Activated naive CD4-positive, alpha-beta T cell treated with anti-CD3 and anti-CD28 coated beads, Interleukin-2, amount 50 U/mL, for 24 hours (primary cell): Measurements from ENCODE around the gene LDLRAD2.
"Not testable (repeated sequence)": the region's sequence is repeated elsewhere in the genome, so short reads cannot be mapped to it uniquely, and the experiment has no call there.

ENCODE experiments used
- H3K27ac Mint-ChIP-seq: one replicate; pipeline ENCODE4 v1.8.0; 2021; ENCODE audit warnings: mild to moderate bottlenecking, mixed read lengths
- H3K27me3 Mint-ChIP-seq: one replicate; pipeline ENCODE4 v1.8.0; 2021; ENCODE audit warnings: mixed read lengths
- H3K36me3 Mint-ChIP-seq: one replicate; pipeline ENCODE4 v1.8.0; 2021; ENCODE audit warnings: mixed read lengths
- H3K4me1 Mint-ChIP-seq: one replicate; pipeline ENCODE4 v1.8.0; 2021; ENCODE audit warnings: mixed read lengths
- H3K4me3 Mint-ChIP-seq: one replicate; pipeline ENCODE4 v1.8.0; 2021; ENCODE audit warnings: mild to moderate bottlenecking, mixed read lengths
- H3K9me3 Mint-ChIP-seq: one replicate; pipeline ENCODE4 v1.8.0; 2021; ENCODE audit warnings: mixed read lengths

LDLRAD2 gene

GRCh38 chr1:21811875-21812305, at the start of gene LDLRAD2:
LDLRAD2 (plus strand) TSS chr1:21812265; CDS start chr1:21812452, 187 bp downstream.
- peaks cover 8% of the 10 kb centered on the region for H3K27me3 Mint-ChIP-seq
- no peaks in the 10 kb centered on the region for H3K36me3 Mint-ChIP-seq
- H3K4me3 Mint-ChIP-seq = no peak within 1 kb of the TSS
- no peak within 1 kb of the TSS for H3K27ac Mint-ChIP-seq
- no peaks in the 10 kb centered on the region for H3K9me3 Mint-ChIP-seq
- H3K4me1 Mint-ChIP-seq = peaks cover 5% of the 10 kb centered on the region

- H3K27ac Mint-ChIP-seq = no peak overlapping the region
- no peaks in the 10 kb centered on the region for H3K27me3 Mint-ChIP-seq
- H3K4me3 Mint-ChIP-seq = no peak overlapping the region
- H3K36me3 Mint-ChIP-seq = peaks cover 1% of the 10 kb centered on the region
- H3K9me3 Mint-ChIP-seq = no peaks in the 10 kb centered on the region
- H3K4me1 Mint-ChIP-seq = peaks cover 64% of the 10 kb centered on the region
These were observed 48.8 kb upstream of the LDLRAD2 start for GRCh38 chr1:21763236-21763635.

- Mint-ChIP-seq H3K9me3 (no peaks in the 10 kb centered on the region), H3K36me3 (peaks cover 3% of the 10 kb centered on the region)
These were observed 48.2 kb upstream of the LDLRAD2 start for GRCh38 chr1:21763694-21764419.

GRCh38 chr1:21764615-21765423, 47.2 kb upstream of the LDLRAD2 start:
- H3K4me3 Mint-ChIP-seq = no peak overlapping the region
- H3K27me3 Mint-ChIP-seq = no peaks in the 10 kb centered on the region

More at GRCh38 chr1:21763694-21764419, 48.2 kb upstream of the LDLRAD2 start:
- no peak overlapping the region for H3K27ac Mint-ChIP-seq
- no peak overlapping the region for H3K4me3 Mint-ChIP-seq
- H3K27me3 Mint-ChIP-seq = no peaks in the 10 kb centered on the region
- H3K4me1 Mint-ChIP-seq = peaks cover 69% of the 10 kb centered on the region

GRCh38 chr1:21766210-21766609, 45.9 kb upstream of the LDLRAD2 start:
- peaks cover 9% of the 10 kb centered on the region for H3K36me3 Mint-ChIP-seq
- no peak overlapping the region for H3K4me3 Mint-ChIP-seq
- H3K27ac Mint-ChIP-seq = peak overlapping the region; percentile 53
- H3K9me3 Mint-ChIP-seq = no peaks in the 10 kb centered on the region
- peaks cover 70% of the 10 kb centered on the region for H3K4me1 Mint-ChIP-seq
- H3K27me3 Mint-ChIP-seq = no peaks in the 10 kb centered on the region

More at GRCh38 chr1:21764615-21765423, 47.2 kb upstream of the LDLRAD2 start:
- H3K27ac Mint-ChIP-seq = no peak overlapping the region
- H3K4me1 Mint-ChIP-seq = peaks cover 69% of the 10 kb centered on the region
- H3K9me3 Mint-ChIP-seq = no peaks in the 10 kb centered on the region
- H3K36me3 Mint-ChIP-seq = peaks cover 6% of the 10 kb centered on the region

- peaks cover 66% of the 10 kb centered on the region for H3K4me1 Mint-ChIP-seq
- H3K27me3 Mint-ChIP-seq, H3K36me3 Mint-ChIP-seq, H3K9me3 Mint-ChIP-seq, H3K27ac Mint-ChIP-seq, H3K4me3 Mint-ChIP-seq: not testable (repeated sequence)
These were observed 45.0 kb upstream of the LDLRAD2 start for GRCh38 chr1:21767106-21767505.

- Mint-ChIP-seq H3K36me3 (peaks cover 8% of the 10 kb centered on the region), H3K9me3 (no peaks in the 10 kb centered on the region), H3K4me1 (peaks cover 60% of the 10 kb centered on the region), H3K27me3 (no peaks in the 10 kb centered on the region), H3K4me3 (no peak overlapping the region), H3K27ac (peak overlapping the region; percentile 84)
These were observed 41.9 kb upstream of the LDLRAD2 start for GRCh38 chr1:21770201-21770600.

GRCh38 chr1:21770602-21771001, 41.5 kb upstream of the LDLRAD2 start:
- not testable (repeated sequence) for H3K27me3 Mint-ChIP-seq, H3K36me3 Mint-ChIP-seq, H3K4me3 Mint-ChIP-seq, H3K9me3 Mint-ChIP-seq, H3K27ac Mint-ChIP-seq
- H3K4me1 Mint-ChIP-seq = peaks cover 60% of the 10 kb centered on the region

- H3K4me3 Mint-ChIP-seq, H3K27ac Mint-ChIP-seq, H3K36me3 Mint-ChIP-seq, H3K9me3 Mint-ChIP-seq, H3K27me3 Mint-ChIP-seq: not testable (repeated sequence)
- peaks cover 59% of the 10 kb centered on the region for H3K4me1 Mint-ChIP-seq
These were observed 40.4 kb upstream of the LDLRAD2 start for GRCh38 chr1:21771672-21772071.

- Mint-ChIP-seq H3K27me3 (no peaks in the 10 kb centered on the region), H3K4me3 (peak overlapping the region; percentile 40), H3K27ac (peak overlapping the region; percentile 26), H3K36me3 (peaks cover 12% of the 10 kb centered on the region), H3K4me1 (peaks cover 64% of the 10 kb centered on the region), H3K9me3 (no peaks in the 10 kb centered on the region)
These were observed 38.5 kb upstream of the LDLRAD2 start for GRCh38 chr1:21773585-21773984.

GRCh38 chr1:21774835-21775549, 37.1 kb upstream of the LDLRAD2 start:
- H3K27ac Mint-ChIP-seq = peak overlapping the region; percentile 25
- H3K9me3 Mint-ChIP-seq = no peaks in the 10 kb centered on the region
- H3K36me3 Mint-ChIP-seq = peaks cover 7% of the 10 kb centered on the region
- peaks cover 60% of the 10 kb centered on the region for H3K4me1 Mint-ChIP-seq
- no peaks in the 10 kb centered on the region for H3K27me3 Mint-ChIP-seq
- no peak overlapping the region for H3K4me3 Mint-ChIP-seq

GRCh38 chr1:21775550-21775914, 36.5 kb upstream of the LDLRAD2 start:
- no peaks in the 10 kb centered on the region for H3K9me3 Mint-ChIP-seq
- peaks cover 6% of the 10 kb centered on the region for H3K36me3 Mint-ChIP-seq
- no peaks in the 10 kb centered on the region for H3K27me3 Mint-ChIP-seq
- H3K27ac Mint-ChIP-seq = peak overlapping the region; percentile 25
- H3K4me1 Mint-ChIP-seq = peaks cover 61% of the 10 kb centered on the region
- H3K4me3 Mint-ChIP-seq = no peak overlapping the region

GRCh38 chr1:21775985-21776562, 36.0 kb upstream of the LDLRAD2 start:
- Mint-ChIP-seq H3K4me1 (peaks cover 62% of the 10 kb centered on the region), H3K9me3 (no peaks in the 10 kb centered on the region), H3K36me3 (peaks cover 6% of the 10 kb centered on the region), H3K4me3 (no peak overlapping the region), H3K27ac (peak overlapping the region; percentile 25), H3K27me3 (no peaks in the 10 kb centered on the region)

- Mint-ChIP-seq H3K4me1 (peaks cover 67% of the 10 kb centered on the region), H3K27ac (peak overlapping the region; percentile 82)
- not testable (repeated sequence) for H3K36me3 Mint-ChIP-seq, H3K4me3 Mint-ChIP-seq, H3K27me3 Mint-ChIP-seq, H3K9me3 Mint-ChIP-seq
These were observed 35.1 kb upstream of the LDLRAD2 start for GRCh38 chr1:21776925-21777324.

GRCh38 chr1:21778405-21778727, 33.7 kb upstream of the LDLRAD2 start:
- Mint-ChIP-seq H3K27me3 (no peaks in the 10 kb centered on the region), H3K36me3 (peaks cover 6% of the 10 kb centered on the region), H3K4me3 (peak overlapping the region; percentile 31), H3K4me1 (peaks cover 57% of the 10 kb centered on the region), H3K9me3 (no peaks in the 10 kb centered on the region), H3K27ac (peak overlapping the region; percentile 90)
